GM23338 (cell line): ENCODE measurements around the gene CUX1. TPM values are rescaled to one million over a fixed set of nuclear protein-coding genes. Genes with fewer than 3 reads are reported as not detected.

Experiments
- ATAC-seq: fragments of 200-7000 bp; cut with Tn5 transposase; 3 replicates; pipeline ENCODE4 v1.9.1; 2020
- DNase-seq: peaks from one replicate; pipeline ENCODE4 v3.0.0-alpha.2; 2015; ENCODE audit warnings: low spot score
- H2AFZ ChIP-seq: fragments of 200-600 bp; sonication (generic); 2 replicates; pipeline ENCODE4 v1.8.0; 2016; ENCODE audit warnings: antibody characterized with exemption, mild to moderate bottlenecking, moderate library complexity
- H3F3A ChIP-seq: fragments of 200-600 bp; sonication (generic); replicated peaks from 2 replicates; pipeline ENCODE4 v1.8.0; 2017; ENCODE audit warnings: antibody characterized with exemption, mixed run types, low read depth
- H3K27ac ChIP-seq: fragments of 200-600 bp; sonication (generic); 2 replicates; pipeline ENCODE4 v1.6.1; 2016; ENCODE audit warnings: low read depth
- H3K27me3 ChIP-seq: fragments of 200-600 bp; sonication (generic); 2 replicates; pipeline ENCODE4 v1.8.0; 2016; ENCODE audit warnings: mild to moderate bottlenecking, mixed run types, moderate library complexity; ENCODE audit not compliant: insufficient read depth
- H3K36me3 ChIP-seq: fragments of 200-600 bp; sonication (generic); 2 replicates; pipeline ENCODE4 v1.8.0; 2016; ENCODE audit warnings: mild to moderate bottlenecking; ENCODE audit not compliant: insufficient read depth
- H3K4me1 ChIP-seq: fragments of 200-600 bp; sonication (generic); 2 replicates; pipeline ENCODE4 v1.8.0; 2016; ENCODE audit warnings: mild to moderate bottlenecking, moderate library complexity; ENCODE audit not compliant: insufficient read depth
- H3K4me2 ChIP-seq: fragments of 200-600 bp; sonication (generic); 2 replicates; pipeline ENCODE4 v1.7.1; 2017; ENCODE audit warnings: mixed run types
- H3K4me3 ChIP-seq: fragments of 200-600 bp; sonication (generic); 2 replicates; pipeline ENCODE4 v1.6.1; 2016; ENCODE audit warnings: mixed run types
- H3K79me2 ChIP-seq: fragments of 200-600 bp; sonication (generic); replicated peaks from 2 replicates; pipeline ENCODE4 v1.8.0; 2017; ENCODE audit warnings: mild to moderate bottlenecking; ENCODE audit not compliant: insufficient read depth
- H3K9me2 ChIP-seq: fragments of 200-600 bp; sonication (generic); 2 replicates; pipeline ENCODE4 v1.8.0; 2017; ENCODE audit not compliant: insufficient read depth
- H4K20me1 ChIP-seq: fragments of 200-600 bp; sonication (generic); replicated peaks from 2 replicates; pipeline ENCODE4 v1.8.0; 2017; ENCODE audit warnings: mild to moderate bottlenecking; ENCODE audit not compliant: insufficient read depth
- H3K27ac Mint-ChIP-seq: 2 replicates; pipeline ENCODE4 v1.8.0; 2020; ENCODE audit warnings: inconsistent platforms, mild to moderate bottlenecking, moderate library complexity, mixed read lengths
- H3K27me3 Mint-ChIP-seq: 3 replicates; pipeline ENCODE4 v1.8.0; 2022; ENCODE audit warnings: low read depth, mild to moderate bottlenecking, moderate library complexity, mixed read lengths, inconsistent platforms; ENCODE audit not compliant: insufficient read depth, poor library complexity
- H3K36me3 Mint-ChIP-seq: 3 replicates; pipeline ENCODE4 v1.8.0; 2021; ENCODE audit warnings: low read depth, mild to moderate bottlenecking, inconsistent platforms, moderate library complexity, mixed read lengths
- H3K4me1 Mint-ChIP-seq: 3 replicates; pipeline ENCODE4 v1.8.0; 2020; ENCODE audit warnings: mild to moderate bottlenecking, inconsistent platforms, mixed read lengths
- H3K4me3 Mint-ChIP-seq: 3 replicates; pipeline ENCODE4 v1.8.0; 2021; ENCODE audit warnings: moderate library complexity, mild to moderate bottlenecking, inconsistent platforms, mixed read lengths
- H3K9me3 Mint-ChIP-seq: 3 replicates; pipeline ENCODE4 v1.8.0; 2020; ENCODE audit warnings: moderate library complexity, mild to moderate bottlenecking, inconsistent platforms, mixed read lengths
- CREB1 ChIP-seq: fragments of 250-450 bp; sonication (Bioruptor Pico); IDR thresholded peaks from 2 replicates; pipeline ENCODE4 v1.5.0; 2020; ENCODE audit warnings: low read depth, mild to moderate bottlenecking, moderate library complexity
- ETS1 ChIP-seq: IDR thresholded peaks from 2 replicates; pipeline ENCODE4 v1.6.1; 2016; ENCODE audit warnings: antibody characterized with exemption
- EZH2 ChIP-seq: fragments of 200-600 bp; sonication (generic); IDR thresholded peaks from one replicate; pipeline ENCODE4 v1.8.0; 2017; ENCODE audit warnings: antibody characterized with exemption, mild to moderate bottlenecking, low read depth; ENCODE audit not compliant: unreplicated experiment
- EZH2phosphoT487 ChIP-seq: fragments of 200-600 bp; sonication (generic); IDR thresholded peaks from one replicate; pipeline ENCODE4 v1.8.1; 2018; ENCODE audit warnings: antibody characterized with exemption; ENCODE audit not compliant: unreplicated experiment
- JUNB ChIP-seq: IDR thresholded peaks from one replicate; pipeline ENCODE4 v1.6.1; 2016; ENCODE audit warnings: antibody characterized with exemption; ENCODE audit not compliant: unreplicated experiment
- ZNF114 ChIP-seq: fragments of 250-450 bp; sonication (Bioruptor Pico); IDR thresholded peaks from 2 replicates; pipeline ENCODE4 v1.5.0; 2020; ENCODE audit warnings: mild to moderate bottlenecking, moderate library complexity
- ZNF331 ChIP-seq: fragments of 250-450 bp; sonication (Bioruptor Pico); IDR thresholded peaks from 2 replicates; pipeline ENCODE4 v1.5.0; 2020; ENCODE audit warnings: low read depth, mild to moderate bottlenecking, moderate library complexity
- polyA plus RNA-seq: library from polyadenylated mRNA; unstranded; fragments of >200 nt; fragmentation: Nextera tagmentation; extraction: Ambion mirVana; gene quantifications from 2 replicates; pipeline ENCODE4 v1.2.1, GENCODE V29; 2016
- total RNA-seq: library from RNA; depleted of rRNA; stranded (reverse); fragments of >200 nt; shearing (Covaris generic); gene quantifications from 2 replicates; pipeline ENCODE4 v1.2.3, GENCODE V29; 2014
- TF ChIP-seq, protein P1 (sequence below): IDR thresholded peaks from one replicate; pipeline ENCODE4 v1.6.1; 2018; ENCODE audit warnings: antibody characterized with exemption; ENCODE audit not compliant: unreplicated experiment
- TF ChIP-seq, protein P2 (sequence below): fragments of 250-450 bp; sonication (Bioruptor Pico); IDR thresholded peaks from 2 replicates; pipeline ENCODE4 v1.5.0; 2020; ENCODE audit warnings: mild to moderate bottlenecking, moderate library complexity

CUX1 gene
- total and polyA plus RNA-seq, 2 experiments from 2014 or later = 49.9 to 64.0 TPM

- TF ChIP-seq, protein P1, sequence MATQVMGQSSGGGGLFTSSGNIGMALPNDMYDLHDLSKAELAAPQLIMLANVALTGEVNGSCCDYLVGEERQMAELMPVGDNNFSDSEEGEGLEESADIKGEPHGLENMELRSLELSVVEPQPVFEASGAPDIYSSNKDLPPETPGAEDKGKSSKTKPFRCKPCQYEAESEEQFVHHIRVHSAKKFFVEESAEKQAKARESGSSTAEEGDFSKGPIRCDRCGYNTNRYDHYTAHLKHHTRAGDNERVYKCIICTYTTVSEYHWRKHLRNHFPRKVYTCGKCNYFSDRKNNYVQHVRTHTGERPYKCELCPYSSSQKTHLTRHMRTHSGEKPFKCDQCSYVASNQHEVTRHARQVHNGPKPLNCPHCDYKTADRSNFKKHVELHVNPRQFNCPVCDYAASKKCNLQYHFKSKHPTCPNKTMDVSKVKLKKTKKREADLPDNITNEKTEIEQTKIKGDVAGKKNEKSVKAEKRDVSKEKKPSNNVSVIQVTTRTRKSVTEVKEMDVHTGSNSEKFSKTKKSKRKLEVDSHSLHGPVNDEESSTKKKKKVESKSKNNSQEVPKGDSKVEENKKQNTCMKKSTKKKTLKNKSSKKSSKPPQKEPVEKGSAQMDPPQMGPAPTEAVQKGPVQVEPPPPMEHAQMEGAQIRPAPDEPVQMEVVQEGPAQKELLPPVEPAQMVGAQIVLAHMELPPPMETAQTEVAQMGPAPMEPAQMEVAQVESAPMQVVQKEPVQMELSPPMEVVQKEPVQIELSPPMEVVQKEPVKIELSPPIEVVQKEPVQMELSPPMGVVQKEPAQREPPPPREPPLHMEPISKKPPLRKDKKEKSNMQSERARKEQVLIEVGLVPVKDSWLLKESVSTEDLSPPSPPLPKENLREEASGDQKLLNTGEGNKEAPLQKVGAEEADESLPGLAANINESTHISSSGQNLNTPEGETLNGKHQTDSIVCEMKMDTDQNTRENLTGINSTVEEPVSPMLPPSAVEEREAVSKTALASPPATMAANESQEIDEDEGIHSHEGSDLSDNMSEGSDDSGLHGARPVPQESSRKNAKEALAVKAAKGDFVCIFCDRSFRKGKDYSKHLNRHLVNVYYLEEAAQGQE = no peak
- TF ChIP-seq ZNF114 (CRISPR knock-in tag) (no peak), CREB1 (no peak), EZH2phosphoT487 (no peak)
These were observed 415.3 kb downstream of the CUX1 start (continued) for GRCh38 chr7:102232611-102233286.

GRCh38 chr7:102234131-102234530, 416.7 kb downstream of the CUX1 start:
- Mint-ChIP-seq H3K4me3 (no peak overlapping the region), H3K27ac (no peak overlapping the region), H3K36me3 (peaks cover 40% of the 10 kb centered on the region), H3K4me1 (no peaks in the 10 kb centered on the region), H3K27me3 (peaks cover 9% of the 10 kb centered on the region), H3K9me3 (no peaks in the 10 kb centered on the region)
- Histone ChIP-seq H3K27ac (no peak overlapping the region), H3K4me2 (no peak overlapping the region), H3K27me3 (no peaks in the 10 kb centered on the region), H2AFZ (no peak overlapping the region), H3K4me1 (no peaks in the 10 kb centered on the region), H3K79me2 (no peaks in the 10 kb centered on the region), H3K36me3 (peaks cover 3% of the 10 kb centered on the region; the same call in 1 of the 2 replicates), H3K4me3 (no peak overlapping the region), H3F3A (0 out of 2 replicates have a peak, but pooled peaks cover 5% of the 10 kb centered on the region), H3K9me2 (no peaks in the 10 kb centered on the region), H4K20me1 (peaks cover 12% of the 10 kb centered on the region; the same call in 1 of the 2 replicates)
- ATAC-seq (no peak), DNase-seq (no peak)
- TF ChIP-seq, protein P2, sequence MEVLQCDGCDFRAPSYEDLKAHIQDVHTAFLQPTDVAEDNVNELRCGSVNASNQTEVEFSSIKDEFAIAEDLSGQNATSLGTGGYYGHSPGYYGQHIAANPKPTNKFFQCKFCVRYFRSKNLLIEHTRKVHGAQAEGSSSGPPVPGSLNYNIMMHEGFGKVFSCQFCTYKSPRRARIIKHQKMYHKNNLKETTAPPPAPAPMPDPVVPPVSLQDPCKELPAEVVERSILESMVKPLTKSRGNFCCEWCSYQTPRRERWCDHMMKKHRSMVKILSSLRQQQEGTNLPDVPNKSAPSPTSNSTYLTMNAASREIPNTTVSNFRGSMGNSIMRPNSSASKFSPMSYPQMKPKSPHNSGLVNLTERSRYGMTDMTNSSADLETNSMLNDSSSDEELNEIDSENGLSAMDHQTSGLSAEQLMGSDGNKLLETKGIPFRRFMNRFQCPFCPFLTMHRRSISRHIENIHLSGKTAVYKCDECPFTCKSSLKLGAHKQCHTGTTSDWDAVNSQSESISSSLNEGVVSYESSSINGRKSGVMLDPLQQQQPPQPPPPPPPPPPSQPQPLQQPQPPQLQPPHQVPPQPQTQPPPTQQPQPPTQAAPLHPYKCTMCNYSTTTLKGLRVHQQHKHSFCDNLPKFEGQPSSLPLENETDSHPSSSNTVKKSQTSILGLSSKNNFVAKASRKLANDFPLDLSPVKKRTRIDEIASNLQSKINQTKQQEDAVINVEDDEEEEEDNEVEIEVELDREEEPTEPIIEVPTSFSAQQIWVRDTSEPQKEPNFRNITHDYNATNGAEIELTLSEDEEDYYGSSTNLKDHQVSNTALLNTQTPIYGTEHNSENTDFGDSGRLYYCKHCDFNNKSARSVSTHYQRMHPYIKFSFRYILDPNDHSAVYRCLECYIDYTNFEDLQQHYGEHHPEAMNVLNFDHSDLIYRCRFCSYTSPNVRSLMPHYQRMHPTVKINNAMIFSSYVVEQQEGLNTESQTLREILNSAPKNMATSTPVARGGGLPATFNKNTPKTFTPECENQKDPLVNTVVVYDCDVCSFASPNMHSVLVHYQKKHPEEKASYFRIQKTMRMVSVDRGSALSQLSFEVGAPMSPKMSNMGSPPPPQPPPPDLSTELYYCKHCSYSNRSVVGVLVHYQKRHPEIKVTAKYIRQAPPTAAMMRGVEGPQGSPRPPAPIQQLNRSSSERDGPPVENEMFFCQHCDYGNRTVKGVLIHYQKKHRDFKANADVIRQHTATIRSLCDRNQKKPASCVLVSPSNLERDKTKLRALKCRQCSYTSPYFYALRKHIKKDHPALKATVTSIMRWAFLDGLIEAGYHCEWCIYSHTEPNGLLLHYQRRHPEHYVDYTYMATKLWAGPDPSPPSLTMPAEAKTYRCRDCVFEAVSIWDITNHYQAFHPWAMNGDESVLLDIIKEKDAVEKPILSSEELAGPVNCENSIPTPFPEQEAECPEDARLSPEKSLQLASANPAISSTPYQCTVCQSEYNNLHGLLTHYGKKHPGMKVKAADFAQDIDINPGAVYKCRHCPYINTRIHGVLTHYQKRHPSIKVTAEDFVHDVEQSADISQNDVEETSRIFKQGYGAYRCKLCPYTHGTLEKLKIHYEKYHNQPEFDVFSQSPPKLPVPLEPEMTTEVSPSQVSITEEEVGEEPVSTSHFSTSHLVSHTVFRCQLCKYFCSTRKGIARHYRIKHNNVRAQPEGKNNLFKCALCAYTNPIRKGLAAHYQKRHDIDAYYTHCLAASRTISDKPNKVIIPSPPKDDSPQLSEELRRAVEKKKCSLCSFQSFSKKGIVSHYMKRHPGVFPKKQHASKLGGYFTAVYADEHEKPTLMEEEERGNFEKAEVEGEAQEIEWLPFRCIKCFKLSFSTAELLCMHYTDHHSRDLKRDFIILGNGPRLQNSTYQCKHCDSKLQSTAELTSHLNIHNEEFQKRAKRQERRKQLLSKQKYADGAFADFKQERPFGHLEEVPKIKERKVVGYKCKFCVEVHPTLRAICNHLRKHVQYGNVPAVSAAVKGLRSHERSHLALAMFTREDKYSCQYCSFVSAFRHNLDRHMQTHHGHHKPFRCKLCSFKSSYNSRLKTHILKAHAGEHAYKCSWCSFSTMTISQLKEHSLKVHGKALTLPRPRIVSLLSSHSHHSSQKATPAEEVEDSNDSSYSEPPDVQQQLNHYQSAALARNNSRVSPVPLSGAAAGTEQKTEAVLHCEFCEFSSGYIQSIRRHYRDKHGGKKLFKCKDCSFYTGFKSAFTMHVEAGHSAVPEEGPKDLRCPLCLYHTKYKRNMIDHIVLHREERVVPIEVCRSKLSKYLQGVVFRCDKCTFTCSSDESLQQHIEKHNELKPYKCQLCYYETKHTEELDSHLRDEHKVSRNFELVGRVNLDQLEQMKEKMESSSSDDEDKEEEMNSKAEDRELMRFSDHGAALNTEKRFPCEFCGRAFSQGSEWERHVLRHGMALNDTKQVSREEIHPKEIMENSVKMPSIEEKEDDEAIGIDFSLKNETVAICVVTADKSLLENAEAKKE (CRISPR knock-in tag) = no peak
- TF ChIP-seq CREB1 = no peak
- no peak for TF ChIP-seq JUNB
- TF ChIP-seq ZNF114 (CRISPR knock-in tag) = no peak
- TF ChIP-seq EZH2 = no peak
- no peak for TF ChIP-seq ZNF331 (CRISPR knock-in tag)
- TF ChIP-seq EZH2phosphoT487 = no peak
- no peak for TF ChIP-seq ETS1
